Upper lobe of left lung (tissue), 4 donors: ENCODE results near the gene PTCD2.

ENCODE experiments used
- POLR2AphosphoS5 ChIP-seq, 2 donors: sonication (generic); formaldehyde crosslinking; IDR thresholded peaks; one replicate each; pipeline ENCODE4 v1.5.1; 2017; ENCODE audit warnings: antibody characterized with exemption in 2 of 2
- TF ChIP-seq, protein P1 (sequence below), 6 experiments: fragments of 450-650 bp in 4 of 6; fragments of 200-600 bp in 2 of 6; sonication (generic) in 2 of 6; IDR thresholded peaks; one replicate each; pipeline ENCODE4 v1.5.1; 2016 to 2019; ENCODE audit warnings: antibody characterized with exemption in 6 of 6

DNA sequence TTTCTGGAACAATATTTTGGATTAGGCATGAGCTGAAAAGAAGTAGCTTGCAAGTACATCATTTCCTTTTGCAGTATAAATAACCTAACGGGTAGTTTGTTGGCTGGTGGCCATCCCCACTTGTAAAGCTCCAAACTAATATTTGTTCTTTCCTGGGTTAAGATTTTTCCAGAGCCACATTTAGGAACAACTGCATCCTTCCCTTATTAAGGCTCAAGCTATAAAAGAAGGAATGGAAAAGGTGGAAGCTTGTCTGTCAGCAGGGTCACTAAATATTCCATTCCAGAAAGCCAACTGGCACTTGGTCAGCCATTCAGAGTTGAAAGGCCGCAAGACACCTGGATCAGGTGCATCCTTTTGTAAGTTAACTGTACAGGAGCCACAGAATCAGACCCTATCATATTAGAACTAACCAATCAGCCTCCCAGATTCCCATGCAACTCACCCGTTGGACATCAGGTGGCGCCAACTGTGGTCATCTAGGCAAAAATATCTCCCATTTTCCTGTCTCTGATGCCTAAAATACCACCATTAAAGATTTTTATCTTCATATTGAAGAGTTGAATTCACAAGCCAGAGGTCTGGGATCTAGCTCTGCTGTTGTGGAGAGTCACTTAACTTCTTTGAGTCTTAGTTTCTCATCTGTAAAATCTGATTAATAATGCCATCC is 82.9 kb downstream of the PTCD2 start:
- TF ChIP-seq, protein P1, sequence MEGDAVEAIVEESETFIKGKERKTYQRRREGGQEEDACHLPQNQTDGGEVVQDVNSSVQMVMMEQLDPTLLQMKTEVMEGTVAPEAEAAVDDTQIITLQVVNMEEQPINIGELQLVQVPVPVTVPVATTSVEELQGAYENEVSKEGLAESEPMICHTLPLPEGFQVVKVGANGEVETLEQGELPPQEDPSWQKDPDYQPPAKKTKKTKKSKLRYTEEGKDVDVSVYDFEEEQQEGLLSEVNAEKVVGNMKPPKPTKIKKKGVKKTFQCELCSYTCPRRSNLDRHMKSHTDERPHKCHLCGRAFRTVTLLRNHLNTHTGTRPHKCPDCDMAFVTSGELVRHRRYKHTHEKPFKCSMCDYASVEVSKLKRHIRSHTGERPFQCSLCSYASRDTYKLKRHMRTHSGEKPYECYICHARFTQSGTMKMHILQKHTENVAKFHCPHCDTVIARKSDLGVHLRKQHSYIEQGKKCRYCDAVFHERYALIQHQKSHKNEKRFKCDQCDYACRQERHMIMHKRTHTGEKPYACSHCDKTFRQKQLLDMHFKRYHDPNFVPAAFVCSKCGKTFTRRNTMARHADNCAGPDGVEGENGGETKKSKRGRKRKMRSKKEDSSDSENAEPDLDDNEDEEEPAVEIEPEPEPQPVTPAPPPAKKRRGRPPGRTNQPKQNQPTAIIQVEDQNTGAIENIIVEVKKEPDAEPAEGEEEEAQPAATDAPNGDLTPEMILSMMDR (IDR thresholded peaks at IDR 0.05): peak in 3 of 6 experiments; percentile 13 to 21 (median 14)
- TF ChIP-seq POLR2AphosphoS5 (IDR thresholded peaks at IDR 0.05): no peak
